HEK293 (cell line): ENCODE results near the gene RSPH1.

Experiments
- CTCF ChIA-PET: fragments of 350-600 bp; formaldehyde crosslinking; extraction: SDS; loops from one replicate; lab custom pipeline; 2021; ENCODE audit warnings: antibody characterized with exemption; lab: Yijun Ruan, JAX
- POLR2A ChIA-PET: fragments of 300-600 bp; formaldehyde crosslinking; extraction: SDS; loops from one replicate; lab custom pipeline; 2020; ENCODE audit warnings: antibody characterized with exemption, inconsistent platforms; lab: Yijun Ruan, JAX
- H3K27ac ChIP-seq: fragments of 200-500 bp; sonication (Bioruptor generic); 2 replicates; pipeline ENCODE4 v1.5.1; 2014; ENCODE audit warnings: low read depth, low read length, control low read depth, inconsistent platforms; ENCODE audit errors: extremely low read depth
- H3K36me3 ChIP-seq, 2 experiments: fragments of 200-500 bp in 1 of 2; sonication (Bioruptor generic) in 1 of 2; 1 replicate in 1 of 2; 2 replicates in 1 of 2; pipeline ENCODE4 v1.5.1; 2014 to 2017; ENCODE audit warnings: inconsistent platforms in 2 of 2, low read length in 2 of 2; ENCODE audit not compliant: control insufficient read depth in 2 of 2, insufficient read depth in 1 of 2
- H3K4me1 ChIP-seq: fragments of 200-500 bp; sonication (Bioruptor generic); 2 replicates; pipeline ENCODE4 v1.5.1; 2014; ENCODE audit warnings: mild to moderate bottlenecking, low read length, inconsistent platforms; ENCODE audit not compliant: control insufficient read depth, insufficient read depth
- H3K4me3 ChIP-seq: 2 replicates; pipeline ENCODE4 v1.5.1; 2011; ENCODE audit warnings: low read depth, mild to moderate bottlenecking, control low read depth, low read length, moderate library complexity
- H3K9me3 ChIP-seq: fragments of 200-500 bp; sonication (Bioruptor generic); 2 replicates; pipeline ENCODE4 v1.5.1; 2014; ENCODE audit warnings: low read depth, low read length, inconsistent platforms; ENCODE audit not compliant: control insufficient read depth, insufficient read depth
- ELK4 ChIP-seq: IDR thresholded peaks from 2 replicates; pipeline ENCODE4 v1.6.1; 2011; ENCODE audit warnings: mild to moderate bottlenecking, low read depth, low read length, borderline replicate concordance
- GLI4 ChIP-seq: fragments of 450-650 bp; formaldehyde crosslinking; IDR thresholded peaks from 2 replicates; pipeline ENCODE4 v1.5.1; 2016; ENCODE audit warnings: missing biosample characterization, missing genetic modification characterization
- WT1 ChIP-seq: fragments of 450-650 bp; formaldehyde crosslinking; IDR thresholded peaks from 2 replicates; pipeline ENCODE4 v1.5.1; 2016; ENCODE audit warnings: missing biosample characterization, missing genetic modification characterization
- ZBTB7A ChIP-seq: fragments of 450-650 bp; formaldehyde crosslinking; IDR thresholded peaks from 2 replicates; pipeline ENCODE4 v1.5.1; 2016; ENCODE audit warnings: low read depth, missing biosample characterization, missing genetic modification characterization
- ZEB2 ChIP-seq: fragments of 450-650 bp; formaldehyde crosslinking; IDR thresholded peaks from 2 replicates; pipeline ENCODE4 v1.5.1; 2016; ENCODE audit warnings: missing biosample characterization, missing genetic modification characterization
- ZFP3 ChIP-seq: fragments of 450-650 bp; formaldehyde crosslinking; IDR thresholded peaks from 2 replicates; pipeline ENCODE4 v1.5.1; 2016; ENCODE audit warnings: low read depth, missing biosample characterization, missing genetic modification characterization
- ZNF10 ChIP-seq: fragments of 450-650 bp; formaldehyde crosslinking; IDR thresholded peaks from 2 replicates; pipeline ENCODE4 v1.5.1; 2017; ENCODE audit warnings: missing biosample characterization, missing genetic modification characterization
- ZNF121 ChIP-seq: fragments of 450-650 bp; formaldehyde crosslinking; IDR thresholded peaks from 2 replicates; pipeline ENCODE4 v1.5.1; 2016; ENCODE audit warnings: missing biosample characterization, missing genetic modification characterization
- ZNF341 ChIP-seq: fragments of 450-650 bp; formaldehyde crosslinking; IDR thresholded peaks from 2 replicates; pipeline ENCODE4; 2016; ENCODE audit warnings: low read depth, missing biosample characterization, missing genetic modification characterization
- ZNF404 ChIP-seq: fragments of 450-650 bp; formaldehyde crosslinking; IDR thresholded peaks from 2 replicates; pipeline ENCODE4 v1.5.1; 2017; ENCODE audit warnings: missing biosample characterization, missing genetic modification characterization
- ZNF510 ChIP-seq: fragments of 450-650 bp; formaldehyde crosslinking; IDR thresholded peaks from 2 replicates; pipeline ENCODE4 v1.5.1; 2018; ENCODE audit warnings: mild to moderate bottlenecking, missing genetic modification characterization, missing biosample characterization; ENCODE audit not compliant: insufficient replicate concordance
- ZNF544 ChIP-seq: fragments of 450-650 bp; formaldehyde crosslinking; IDR thresholded peaks from 2 replicates; pipeline ENCODE4 v1.5.0; 2017; ENCODE audit warnings: missing biosample characterization, missing genetic modification characterization
- ZNF558 ChIP-seq: fragments of 450-650 bp; formaldehyde crosslinking; IDR thresholded peaks from 2 replicates; pipeline ENCODE4 v1.5.1; 2016; ENCODE audit warnings: missing biosample characterization, missing genetic modification characterization
- ZNF623 ChIP-seq: fragments of 450-650 bp; formaldehyde crosslinking; IDR thresholded peaks from 2 replicates; pipeline ENCODE4 v1.5.1; 2016; ENCODE audit warnings: missing biosample characterization, missing genetic modification characterization
- ZNF629 ChIP-seq: fragments of 450-650 bp; formaldehyde crosslinking; IDR thresholded peaks from 2 replicates; pipeline ENCODE4 v1.5.1; 2017; ENCODE audit warnings: missing biosample characterization, missing genetic modification characterization
- ZNF777 ChIP-seq: fragments of 450-650 bp; formaldehyde crosslinking; IDR thresholded peaks from 2 replicates; pipeline ENCODE4 v1.5.1; 2017; ENCODE audit warnings: missing biosample characterization, missing genetic modification characterization, borderline replicate concordance
- ZSCAN5A ChIP-seq: fragments of 450-650 bp; formaldehyde crosslinking; IDR thresholded peaks from 2 replicates; pipeline ENCODE4 v1.5.1; 2016; ENCODE audit warnings: missing biosample characterization, missing genetic modification characterization
- TF ChIP-seq, protein P1 (sequence below): fragments of 450-650 bp; formaldehyde crosslinking; IDR thresholded peaks from 2 replicates; pipeline ENCODE4 v1.5.1; 2016; ENCODE audit warnings: missing biosample characterization, missing genetic modification characterization, low read depth
- TF ChIP-seq, protein P2 (sequence below): fragments of 450-650 bp; formaldehyde crosslinking; IDR thresholded peaks from 2 replicates; pipeline ENCODE4 v1.5.1; 2016; ENCODE audit warnings: missing biosample characterization, missing genetic modification characterization
- TF ChIP-seq, protein P3 (sequence below): fragments of 450-650 bp; formaldehyde crosslinking; IDR thresholded peaks from 2 replicates; pipeline ENCODE4 v1.5.1; 2016; ENCODE audit warnings: missing biosample characterization, missing genetic modification characterization

The RSPH1 gene

GRCh38 chr21:42531771-42532170 is 35.7 kb upstream of the RSPH1 start:
- ChIA-PET POLR2A (no interaction called here), CTCF (interaction anchor here (1.3 kb wide), 1 partner anchor 222 kb away, joined by 4 read pairs; no protein-coding TSS in a partner anchor)
- H3K36me3 ChIP-seq: peaks cover 0 to 6% of the 10 kb centered on the region in 2 experiments; a peak in 1 of 3 replicates
- no peak overlapping the region for H3K4me3 ChIP-seq
- TF ChIP-seq ZSCAN5A: no peak
- TF ChIP-seq ZNF341 (tag by site-specific recombination): no peak
- no peak for TF ChIP-seq ZNF558 (tag by site-specific recombination)
- no peak for TF ChIP-seq ZNF777 (tag by site-specific recombination)
- TF ChIP-seq, protein P1, sequence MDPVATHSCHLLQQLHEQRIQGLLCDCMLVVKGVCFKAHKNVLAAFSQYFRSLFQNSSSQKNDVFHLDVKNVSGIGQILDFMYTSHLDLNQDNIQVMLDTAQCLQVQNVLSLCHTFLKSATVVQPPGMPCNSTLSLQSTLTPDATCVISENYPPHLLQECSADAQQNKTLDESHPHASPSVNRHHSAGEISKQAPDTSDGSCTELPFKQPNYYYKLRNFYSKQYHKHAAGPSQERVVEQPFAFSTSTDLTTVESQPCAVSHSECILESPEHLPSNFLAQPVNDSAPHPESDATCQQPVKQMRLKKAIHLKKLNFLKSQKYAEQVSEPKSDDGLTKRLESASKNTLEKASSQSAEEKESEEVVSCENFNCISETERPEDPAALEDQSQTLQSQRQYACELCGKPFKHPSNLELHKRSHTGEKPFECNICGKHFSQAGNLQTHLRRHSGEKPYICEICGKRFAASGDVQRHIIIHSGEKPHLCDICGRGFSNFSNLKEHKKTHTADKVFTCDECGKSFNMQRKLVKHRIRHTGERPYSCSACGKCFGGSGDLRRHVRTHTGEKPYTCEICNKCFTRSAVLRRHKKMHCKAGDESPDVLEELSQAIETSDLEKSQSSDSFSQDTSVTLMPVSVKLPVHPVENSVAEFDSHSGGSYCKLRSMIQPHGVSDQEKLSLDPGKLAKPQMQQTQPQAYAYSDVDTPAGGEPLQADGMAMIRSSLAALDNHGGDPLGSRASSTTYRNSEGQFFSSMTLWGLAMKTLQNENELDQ (tag by site-specific recombination): no peak
- TF ChIP-seq, protein P2, sequence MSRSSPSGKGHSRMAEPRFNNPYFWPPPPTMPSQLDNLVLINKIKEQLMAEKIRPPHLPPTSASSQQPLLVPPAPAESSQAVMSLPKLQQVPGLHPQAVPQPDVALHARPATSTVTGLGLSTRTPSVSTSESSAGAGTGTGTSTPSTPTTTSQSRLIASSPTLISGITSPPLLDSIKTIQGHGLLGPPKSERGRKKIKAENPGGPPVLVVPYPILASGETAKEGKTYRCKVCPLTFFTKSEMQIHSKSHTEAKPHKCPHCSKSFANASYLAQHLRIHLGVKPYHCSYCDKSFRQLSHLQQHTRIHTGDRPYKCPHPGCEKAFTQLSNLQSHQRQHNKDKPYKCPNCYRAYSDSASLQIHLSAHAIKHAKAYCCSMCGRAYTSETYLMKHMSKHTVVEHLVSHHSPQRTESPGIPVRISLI (tag by site-specific recombination): no peak
- no peak for TF ChIP-seq ZBTB7A (tag by site-specific recombination)
- TF ChIP-seq, protein P3, sequence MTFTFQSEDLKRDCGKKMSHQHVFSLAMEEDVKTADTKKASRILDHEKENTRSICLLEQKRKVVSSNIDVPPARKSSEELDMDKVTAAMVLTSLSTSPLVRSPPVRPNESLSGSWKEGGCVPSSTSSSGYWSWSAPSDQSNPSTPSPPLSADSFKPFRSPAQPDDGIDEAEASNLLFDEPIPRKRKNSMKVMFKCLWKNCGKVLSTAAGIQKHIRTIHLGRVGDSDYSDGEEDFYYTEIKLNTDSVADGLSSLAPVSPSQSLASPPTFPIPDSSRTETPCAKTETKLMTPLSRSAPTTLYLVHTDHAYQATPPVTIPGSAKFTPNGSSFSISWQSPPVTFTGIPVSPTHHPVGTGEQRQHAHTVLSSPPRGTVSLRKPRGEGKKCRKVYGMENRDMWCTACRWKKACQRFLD (tag by site-specific recombination): no peak
- TF ChIP-seq ZNF404 (tag by site-specific recombination): no peak
- H3K4me1 ChIP-seq: no peaks in the 10 kb centered on the region
- no peaks in the 10 kb centered on the region for H3K9me3 ChIP-seq
- H3K27ac ChIP-seq: no peak overlapping the region

DNA sequence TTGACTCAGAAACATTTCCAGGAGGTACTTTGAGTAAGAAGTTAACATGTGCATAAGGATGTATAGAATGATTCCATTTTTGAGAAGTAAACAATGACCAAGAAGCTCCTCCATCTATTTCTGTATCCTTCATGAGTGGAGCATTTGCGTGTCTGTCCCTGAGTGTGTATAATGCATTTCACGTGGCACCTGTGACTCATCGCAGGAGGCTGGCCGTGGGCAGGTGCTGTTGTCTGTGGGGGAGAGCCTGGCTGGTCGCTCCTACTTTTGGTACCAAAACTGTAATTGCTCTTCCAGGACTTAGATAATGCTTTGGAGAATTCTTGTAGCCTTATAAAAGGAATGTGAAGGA is 34.1 kb upstream of the RSPH1 start:
- ChIA-PET CTCF (interaction anchor here (0.7 to 1.0 kb wide), 3 partner anchors 8 to 26 kb away, joined by 3 to 4 read pairs (median 3); no protein-coding TSS in a partner anchor), POLR2A (no interaction called here)
- TF ChIP-seq ZFP3 (tag by site-specific recombination): no peak
- TF ChIP-seq, protein P1 (tag by site-specific recombination): no peak
- TF ChIP-seq ZNF510: no peak
- TF ChIP-seq ZNF623 (tag by site-specific recombination): no peak
- no peak for TF ChIP-seq WT1 (tag by site-specific recombination)
- no peak for TF ChIP-seq ZNF544 (tag by site-specific recombination)
- no peak for TF ChIP-seq ZNF629 (tag by site-specific recombination)
- TF ChIP-seq GLI4 (tag by site-specific recombination): no peak
- no peak for TF ChIP-seq ZNF121
- TF ChIP-seq ELK4: no peak
- no peak for TF ChIP-seq ZNF10
- no peak for TF ChIP-seq ZEB2 (tag by site-specific recombination)
- TF ChIP-seq, all 188 proteins: peak for 0
- Histone ChIP-seq H3K36me3 (no peaks in the 10 kb centered on the region), H3K27ac (no peak overlapping the region), H3K4me1 (peaks cover under 1% of the 10 kb centered on the region; the same call in 1 of the 2 replicates), H3K9me3 (no peaks in the 10 kb centered on the region), H3K4me3 (no peak overlapping the region)
